ENCODE measurements around the gene FRMD4A. TPM values are rescaled to one million over a fixed set of nuclear protein-coding genes. Genes with fewer than 3 reads are reported as not detected.

The FRMD4A gene
- polyA plus RNA-seq, 1 of the 3 experiments (the other 2 are of a cell fraction), result 37.7 TPM

GRCh38 chr10:14372606-14373005 is 41.9 kb upstream of the FRMD4A start (continued):
- TF ChIP-seq MAX (IDR thresholded peaks at IDR 0.05; ENCODE audit: low read depth), result no peak
- TF ChIP-seq NFIC (IDR thresholded peaks at IDR 0.05; ENCODE audit: borderline replicate concordance), result no peak

- Histone ChIP-seq H4K20me1 (ENCODE audit: insufficient read depth) (no peaks in the 10 kb centered on the region), H3K4me2 (no peak overlapping the region), H3K9ac (no peak overlapping the region), H3K4me1 (ENCODE audit: control insufficient read depth in 1 of 2, insufficient read depth in 2 of 2, low read depth in 1 of 2, low read length in 1 of 2) (no peaks in the 10 kb centered on the region; a peak in 1 of 4 replicates), H3K27ac (ENCODE audit: low read depth in 2 of 2, low read length in 1 of 2) (no peak overlapping the region), H3K4me3 (ENCODE audit: low read depth in 2 of 2, low read length in 1 of 2) (no peak overlapping the region), H3K27me3 (ENCODE audit: insufficient read depth) (no peaks in the 10 kb centered on the region; the same call in 1 of the 2 replicates), H3K79me2 (ENCODE audit: insufficient read depth) (no peaks in the 10 kb centered on the region), H3F3A (replicated peaks; ENCODE audit: insufficient read depth) (no peaks in the 10 kb centered on the region), H3K36me3 (replicated peaks in 1 of 2; ENCODE audit: control insufficient read depth in 1 of 2, insufficient read depth in 2 of 2, low read length in 1 of 2) (no peaks in the 10 kb centered on the region), H3K9me2 (no peaks in the 10 kb centered on the region), H2AFZ (ENCODE audit: low read depth) (no peak overlapping the region), H3K9me3 (no peaks in the 10 kb centered on the region)
- WGBS (ENCODE audit: low lambda C conversion rate), result 37% methylated on average over 4 of the region's 4 CpGs
- CTCF ChIA-PET, result interaction anchor here (1.0 kb wide), 1 partner anchor 11 kb away, joined by 3 read pairs; no protein-coding TSS in a partner anchor
- TF ChIP-seq NRF1 (IDR thresholded peaks at IDR 0.05; ENCODE audit: low read depth, low read length) (no peak), MEF2A (IDR thresholded peaks at IDR 0.05; ENCODE audit: borderline replicate concordance, low read depth) (no peak), PBX3 (IDR thresholded peaks at IDR 0.05) (no peak), TCF12 (IDR thresholded peaks at IDR 0.05) (no peak), MAX (IDR thresholded peaks at IDR 0.05; ENCODE audit: low read depth) (no peak), NFIC (IDR thresholded peaks at IDR 0.05; ENCODE audit: borderline replicate concordance) (no peak), YY1 (IDR thresholded peaks at IDR 0.05; ENCODE audit: low read depth) (no peak), EP300 (IDR thresholded peaks at IDR 0.05; ENCODE audit: borderline replicate concordance in 1 of 2, low read depth in 1 of 2, low read length in 1 of 2) (no peak), TEAD4 (IDR thresholded peaks at IDR 0.05; ENCODE audit: borderline replicate concordance, insufficient read depth) (no peak), JUND (IDR thresholded peaks at IDR 0.05) (no peak), FOXJ3 (CRISPR knock-in tag; IDR thresholded peaks at IDR 0.05) (no peak), ZBTB33 (IDR thresholded peaks at IDR 0.05; ENCODE audit: borderline replicate concordance, low read depth) (no peak), USF2 (IDR thresholded peaks at IDR 0.05; ENCODE audit: borderline replicate concordance, low read depth, low read length) (no peak), GATA2 (CRISPR knock-in tag; IDR thresholded peaks at IDR 0.05) (no peak), TAF1 (IDR thresholded peaks at IDR 0.05; ENCODE audit: borderline replicate concordance, low read depth, low read length) (no peak)
- TF ChIP-seq, protein P1, sequence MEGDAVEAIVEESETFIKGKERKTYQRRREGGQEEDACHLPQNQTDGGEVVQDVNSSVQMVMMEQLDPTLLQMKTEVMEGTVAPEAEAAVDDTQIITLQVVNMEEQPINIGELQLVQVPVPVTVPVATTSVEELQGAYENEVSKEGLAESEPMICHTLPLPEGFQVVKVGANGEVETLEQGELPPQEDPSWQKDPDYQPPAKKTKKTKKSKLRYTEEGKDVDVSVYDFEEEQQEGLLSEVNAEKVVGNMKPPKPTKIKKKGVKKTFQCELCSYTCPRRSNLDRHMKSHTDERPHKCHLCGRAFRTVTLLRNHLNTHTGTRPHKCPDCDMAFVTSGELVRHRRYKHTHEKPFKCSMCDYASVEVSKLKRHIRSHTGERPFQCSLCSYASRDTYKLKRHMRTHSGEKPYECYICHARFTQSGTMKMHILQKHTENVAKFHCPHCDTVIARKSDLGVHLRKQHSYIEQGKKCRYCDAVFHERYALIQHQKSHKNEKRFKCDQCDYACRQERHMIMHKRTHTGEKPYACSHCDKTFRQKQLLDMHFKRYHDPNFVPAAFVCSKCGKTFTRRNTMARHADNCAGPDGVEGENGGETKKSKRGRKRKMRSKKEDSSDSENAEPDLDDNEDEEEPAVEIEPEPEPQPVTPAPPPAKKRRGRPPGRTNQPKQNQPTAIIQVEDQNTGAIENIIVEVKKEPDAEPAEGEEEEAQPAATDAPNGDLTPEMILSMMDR (IDR thresholded peaks at IDR 0.05), result no peak
- POLR2A ChIA-PET, result no interaction called here
- DNase-seq, result no peak
Observed at GRCh38 chr10:14371581-14371980, 40.9 kb upstream of the FRMD4A start.
